HepG2 (cell line): ENCODE data around the gene ADAMTSL3. TPM values are rescaled to one million over a fixed set of nuclear protein-coding genes. Genes with fewer than 3 reads are reported as not detected.

Source experiments
- ATAC-seq: fragments of 200-7000 bp; cut with Tn5 transposase; 3 replicates; pipeline ENCODE4 v1.9.1; 2020; ENCODE audit warnings: mild to moderate bottlenecking, moderate library complexity
- BruUV-seq: library from RNA; stranded (reverse); fragments of 400-500 nt; replicated peaks from 2 replicates; lab custom pipeline; 2021; lab: Mats Ljungman, UMichigan
- CTCF ChIA-PET: fragments of 300-600 bp; formaldehyde crosslinking; extraction: SDS; loops from one replicate; lab custom pipeline; 2021; ENCODE audit warnings: low total read pairs, inconsistent platforms, low intra/inter-chr PET ratio; lab: Yijun Ruan, JAX
- POLR2A ChIA-PET: fragments of 350-600 bp; sonication (Branson Sonifier 250); formaldehyde crosslinking; loops from one replicate; lab custom pipeline; 2020; ENCODE audit warnings: antibody characterized with exemption, inconsistent platforms; lab: Yijun Ruan, JAX
- DNase-seq: peaks from one replicate; pipeline ENCODE4 v3.0.0-alpha.2; 2015; ENCODE audit warnings: low spot score
- FAIRE-seq: peaks from 3 replicates; lab custom pipeline; 2011; peaks lifted over from hg19 to GRCh38; lab: Jason Lieb, UNC
- H2AFZ ChIP-seq: one replicate; pipeline ENCODE4 v1.6.1; 2011; ENCODE audit warnings: low read length, inconsistent platforms
- H3K27ac ChIP-seq: fragments of 300-600 bp; 3 replicates; pipeline ENCODE4 v1.8.0; 2011; ENCODE audit warnings: mixed run types, mild to moderate bottlenecking, mixed read lengths, low read length, inconsistent platforms; ENCODE audit not compliant: insufficient read depth; ENCODE audit errors: extremely low read length
- H3K27me3 ChIP-seq, 2 experiments: fragments of 200-600 bp in 1 of 2; 2 replicates in 1 of 2; 3 replicates in 1 of 2; pipeline versions ENCODE4 v1.6.0 to v1.8.0; 2011; ENCODE audit warnings: low read length in 2 of 2, mild to moderate bottlenecking in 2 of 2, moderate library complexity in 2 of 2, inconsistent platforms in 1 of 2; ENCODE audit not compliant: insufficient read depth in 2 of 2, control insufficient read depth in 1 of 2
- H3K36me3 ChIP-seq, 2 experiments: fragments of 200-600 bp in 1 of 2; replicated peaks in 1 of 2; 2 replicates in 1 of 2; 3 replicates in 1 of 2; pipeline versions ENCODE4 v1.5.1 to v1.8.0; 2011; ENCODE audit warnings: low read length in 2 of 2, inconsistent platforms in 1 of 2; ENCODE audit not compliant: insufficient read depth in 2 of 2, control insufficient read depth in 1 of 2
- H3K4me1 ChIP-seq: 2 replicates; pipeline ENCODE4 v1.5.1; 2012; ENCODE audit warnings: low read length, inconsistent platforms; ENCODE audit not compliant: insufficient read depth
- H3K4me2 ChIP-seq: 2 replicates; pipeline ENCODE4 v1.6.0; 2011; ENCODE audit warnings: low read depth, low read length, inconsistent platforms
- H3K4me3 ChIP-seq, 3 experiments: fragments of 200-600 bp in 1 of 3; sonication (generic), shearing (Covaris generic) in 1 of 3; replicated peaks in 1 of 3; 2 replicates each; pipeline ENCODE4 v1.5.1; 2011 to 2016; ENCODE audit warnings: low read length in 3 of 3, inconsistent platforms in 2 of 3, low read depth in 2 of 3, mild to moderate bottlenecking in 2 of 3, control low read depth in 1 of 3, mixed read lengths in 1 of 3; ENCODE audit not compliant: insufficient read depth in 1 of 3
- H3K79me2 ChIP-seq: one replicate; pipeline ENCODE4 v1.6.1; 2011; ENCODE audit warnings: low read length, inconsistent platforms; ENCODE audit not compliant: insufficient read depth
- H3K9ac ChIP-seq: 2 replicates; pipeline ENCODE4 v1.6.0; 2011; ENCODE audit warnings: mild to moderate bottlenecking, low read depth, low read length, inconsistent platforms; ENCODE audit not compliant: insufficient read depth
- H3K9me3 ChIP-seq: 2 replicates; pipeline ENCODE4 v1.5.1; 2012; ENCODE audit warnings: mild to moderate bottlenecking, low read length
- H4K20me1 ChIP-seq: 2 replicates; pipeline ENCODE4 v1.6.0; 2011; ENCODE audit warnings: inconsistent platforms, mild to moderate bottlenecking, low read length, moderate library complexity; ENCODE audit not compliant: insufficient read depth
- SIX1 ChIP-seq: sonication (generic); formaldehyde crosslinking; IDR thresholded peaks from 2 replicates; pipeline ENCODE4 v1.4.0; 2020; ENCODE audit warnings: missing genetic modification reagents, borderline replicate concordance
- ZNF121 ChIP-seq: sonication (generic); formaldehyde crosslinking; IDR thresholded peaks from 2 replicates; pipeline ENCODE4 v1.5.0; 2020; ENCODE audit warnings: mild to moderate bottlenecking, missing genetic modification reagents
- ZNF207 ChIP-seq: fragments of 450-650 bp; IDR thresholded peaks from 2 replicates; pipeline ENCODE4 v1.6.1; 2016; ENCODE audit warnings: antibody characterized with exemption, borderline replicate concordance
- ZNF260 ChIP-seq: sonication (generic); formaldehyde crosslinking; IDR thresholded peaks from 2 replicates; pipeline ENCODE4 v1.4.0; 2020; ENCODE audit warnings: missing genetic modification reagents, low read depth, mild to moderate bottlenecking, borderline replicate concordance
- ZNF652 ChIP-seq: IDR thresholded peaks from 2 replicates; pipeline ENCODE4 v1.6.1; 2016; ENCODE audit warnings: low read depth, borderline replicate concordance
- ZNF670 ChIP-seq: sonication (generic); formaldehyde crosslinking; IDR thresholded peaks from 2 replicates; pipeline ENCODE4 v1.8.0; 2022; ENCODE audit warnings: mild to moderate bottlenecking, missing genetic modification reagents, borderline replicate concordance
- WGBS: methylation state at CpG from one replicate; pipeline ENCODE4 v1.1.6; 2017; ENCODE audit warnings: low lambda C conversion rate; 5-methylcytosine and 5-hydroxymethylcytosine counted together
- in situ Hi-C: cut with HindIII; loops from 2 replicates; pipeline ENCODE4 v1.10.0; 2017; ENCODE audit warnings: low pct_unique_long_range_greater_than_20kb; ENCODE audit not compliant: extremely low pct_ligation_motif_present
- intact Hi-C: fragments of 100-400 bp; cut with micrococcal nuclease; formaldehyde crosslinking; loops from one replicate; pipeline ENCODE4 v1.10.0; 2022; ENCODE audit not compliant: unreplicated experiment
- polyA plus RNA-seq, 8 experiments: library from polyadenylated mRNA; depleted of rRNA in 3 of 8; stranded (reverse) in 7 of 8; unstranded in 1 of 8; fragments of >200 nt; fragmentation: Illumina TruSeq in 4 of 8; extraction: Trizol in 4 of 8; gene quantifications; 2 replicates each; pipeline versions ENCODE4 v1.2.1 to v1.2.3, GENCODE V29; 2011 to 2016; ENCODE audit warnings: low read depth in 4 of 8, missing spikeins in 1 of 8, mixed read lengths in 1 of 8; ENCODE audit not compliant: insufficient read depth in 1 of 8
- total RNA-seq, 5 experiments: library from RNA; depleted of rRNA; stranded (reverse); fragments of >200 nt; fragmentation: Illumina TruSeq; extraction: Trizol; gene quantifications; 2 replicates each; pipeline ENCODE4 v1.2.3, GENCODE V29; 2016; ENCODE audit warnings: low read depth in 1 of 5
- TF ChIP-seq, protein P1 (sequence below), 2 experiments: sonication (generic) in 1 of 2; formaldehyde crosslinking in 1 of 2; IDR thresholded peaks; 2 replicates each; pipeline versions ENCODE4 v1.6.1 to v1.9.0; 2014 to 2022; ENCODE audit warnings: antibody characterized with exemption in 1 of 2, borderline replicate concordance in 1 of 2, inconsistent platforms in 1 of 2, low read depth in 1 of 2, missing genetic modification reagents in 1 of 2
- TF ChIP-seq, protein P2 (sequence below): sonication (generic); formaldehyde crosslinking; IDR thresholded peaks from 2 replicates; pipeline ENCODE4 v1.5.1; 2020; ENCODE audit warnings: mild to moderate bottlenecking, moderate library complexity, missing genetic modification reagents
- TF ChIP-seq, protein P3 (sequence below): sonication (generic); formaldehyde crosslinking; IDR thresholded peaks from 2 replicates; pipeline ENCODE4 v1.8.0; 2022; ENCODE audit warnings: mild to moderate bottlenecking, missing genetic modification reagents, moderate library complexity
- TF ChIP-seq, protein P4 (sequence below), 2 experiments: sonication (generic) in 1 of 2; formaldehyde crosslinking in 1 of 2; IDR thresholded peaks; 2 replicates each; pipeline versions ENCODE4 v1.5.1 to v1.6.1; 2011 to 2020; ENCODE audit warnings: borderline replicate concordance in 1 of 2, low read depth in 1 of 2, low read length in 1 of 2, mild to moderate bottlenecking in 1 of 2, missing genetic modification reagents in 1 of 2, moderate library complexity in 1 of 2

ADAMTSL3 gene
- total and polyA plus RNA-seq, 2 of the 13 experiments (the other 11 are each of a cell fraction or from before 2014, with no cell fraction given): 0.04 to 0.09 TPM

DNA sequence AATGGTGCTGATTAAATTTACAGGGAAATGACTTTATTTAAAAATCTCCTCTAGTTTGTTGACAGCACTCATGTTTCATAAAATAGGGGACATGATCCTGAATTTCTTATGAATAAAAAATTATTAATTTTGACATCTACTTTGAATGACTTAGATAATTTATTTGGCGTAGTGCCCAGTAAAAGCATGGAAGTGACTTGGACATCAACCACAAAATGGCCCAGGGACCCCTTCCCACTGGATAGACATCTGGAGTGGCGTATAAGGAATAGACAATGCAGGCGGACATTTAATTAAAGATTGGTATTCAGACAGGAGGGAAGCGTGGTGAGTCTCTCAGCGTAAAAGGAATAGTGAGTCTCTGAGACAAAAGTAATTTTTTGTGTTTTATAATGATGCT is 79.8 kb downstream of the ADAMTSL3 start:
- H3K4me3 ChIP-seq: no peak overlapping the region
- no peaks in the 10 kb centered on the region for H3K4me1 ChIP-seq
- H3K9ac ChIP-seq: no peak overlapping the region
- H3K36me3 ChIP-seq: no peaks in the 10 kb centered on the region
- CTCF ChIA-PET: interaction anchor here (0.8 to 2.3 kb wide), 2 partner anchors 291 to 301 kb away, joined by 4 to 8 read pairs; no protein-coding TSS in a partner anchor
- no peaks in the 10 kb centered on the region for H4K20me1 ChIP-seq
- no peak overlapping the region for H3K4me2 ChIP-seq
- ATAC-seq (no peak), FAIRE-seq (no peak), DNase-seq (no peak)
- H2AFZ ChIP-seq: no peak overlapping the region
- POLR2A ChIA-PET: no interaction called here
- H3K9me3 ChIP-seq: no peaks in the 10 kb centered on the region
- BruUV-seq: no TSS peak
- in situ Hi-C loops (no loop called here), intact Hi-C loops (loop anchor here (5.0 kb wide), 1 partner anchor 239 kb away; no protein-coding TSS in a partner anchor)
- no peak overlapping the region for H3K27ac ChIP-seq
- WGBS: 52% methylated on average over 5 of the region's 5 CpGs
- H3K79me2 ChIP-seq: no peaks in the 10 kb centered on the region
- no peaks in the 10 kb centered on the region for H3K27me3 ChIP-seq
- TF ChIP-seq, protein P1, sequence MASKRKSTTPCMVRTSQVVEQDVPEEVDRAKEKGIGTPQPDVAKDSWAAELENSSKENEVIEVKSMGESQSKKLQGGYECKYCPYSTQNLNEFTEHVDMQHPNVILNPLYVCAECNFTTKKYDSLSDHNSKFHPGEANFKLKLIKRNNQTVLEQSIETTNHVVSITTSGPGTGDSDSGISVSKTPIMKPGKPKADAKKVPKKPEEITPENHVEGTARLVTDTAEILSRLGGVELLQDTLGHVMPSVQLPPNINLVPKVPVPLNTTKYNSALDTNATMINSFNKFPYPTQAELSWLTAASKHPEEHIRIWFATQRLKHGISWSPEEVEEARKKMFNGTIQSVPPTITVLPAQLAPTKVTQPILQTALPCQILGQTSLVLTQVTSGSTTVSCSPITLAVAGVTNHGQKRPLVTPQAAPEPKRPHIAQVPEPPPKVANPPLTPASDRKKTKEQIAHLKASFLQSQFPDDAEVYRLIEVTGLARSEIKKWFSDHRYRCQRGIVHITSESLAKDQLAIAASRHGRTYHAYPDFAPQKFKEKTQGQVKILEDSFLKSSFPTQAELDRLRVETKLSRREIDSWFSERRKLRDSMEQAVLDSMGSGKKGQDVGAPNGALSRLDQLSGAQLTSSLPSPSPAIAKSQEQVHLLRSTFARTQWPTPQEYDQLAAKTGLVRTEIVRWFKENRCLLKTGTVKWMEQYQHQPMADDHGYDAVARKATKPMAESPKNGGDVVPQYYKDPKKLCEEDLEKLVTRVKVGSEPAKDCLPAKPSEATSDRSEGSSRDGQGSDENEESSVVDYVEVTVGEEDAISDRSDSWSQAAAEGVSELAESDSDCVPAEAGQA (IDR thresholded peaks at IDR 0.05; ENCODE audit: low read depth): no peak
- TF ChIP-seq, protein P1 (CRISPR knock-in tag; IDR thresholded peaks at IDR 0.05; ENCODE audit: borderline replicate concordance): no peak
- TF ChIP-seq ZNF670 (CRISPR knock-in tag) (no peak), ZNF207 (no peak), ZNF652 (no peak), SIX1 (CRISPR knock-in tag) (no peak), ZNF260 (no peak), ZNF121 (CRISPR knock-in tag) (no peak)
- TF ChIP-seq, protein P2, sequence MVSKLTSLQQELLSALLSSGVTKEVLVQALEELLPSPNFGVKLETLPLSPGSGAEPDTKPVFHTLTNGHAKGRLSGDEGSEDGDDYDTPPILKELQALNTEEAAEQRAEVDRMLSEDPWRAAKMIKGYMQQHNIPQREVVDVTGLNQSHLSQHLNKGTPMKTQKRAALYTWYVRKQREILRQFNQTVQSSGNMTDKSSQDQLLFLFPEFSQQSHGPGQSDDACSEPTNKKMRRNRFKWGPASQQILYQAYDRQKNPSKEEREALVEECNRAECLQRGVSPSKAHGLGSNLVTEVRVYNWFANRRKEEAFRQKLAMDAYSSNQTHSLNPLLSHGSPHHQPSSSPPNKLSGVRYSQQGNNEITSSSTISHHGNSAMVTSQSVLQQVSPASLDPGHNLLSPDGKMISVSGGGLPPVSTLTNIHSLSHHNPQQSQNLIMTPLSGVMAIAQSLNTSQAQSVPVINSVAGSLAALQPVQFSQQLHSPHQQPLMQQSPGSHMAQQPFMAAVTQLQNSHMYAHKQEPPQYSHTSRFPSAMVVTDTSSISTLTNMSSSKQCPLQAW (CRISPR knock-in tag): no peak
- TF ChIP-seq, protein P3, sequence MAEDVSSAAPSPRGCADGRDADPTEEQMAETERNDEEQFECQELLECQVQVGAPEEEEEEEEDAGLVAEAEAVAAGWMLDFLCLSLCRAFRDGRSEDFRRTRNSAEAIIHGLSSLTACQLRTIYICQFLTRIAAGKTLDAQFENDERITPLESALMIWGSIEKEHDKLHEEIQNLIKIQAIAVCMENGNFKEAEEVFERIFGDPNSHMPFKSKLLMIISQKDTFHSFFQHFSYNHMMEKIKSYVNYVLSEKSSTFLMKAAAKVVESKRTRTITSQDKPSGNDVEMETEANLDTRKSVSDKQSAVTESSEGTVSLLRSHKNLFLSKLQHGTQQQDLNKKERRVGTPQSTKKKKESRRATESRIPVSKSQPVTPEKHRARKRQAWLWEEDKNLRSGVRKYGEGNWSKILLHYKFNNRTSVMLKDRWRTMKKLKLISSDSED (CRISPR knock-in tag): no peak
- TF ChIP-seq, protein P4, sequence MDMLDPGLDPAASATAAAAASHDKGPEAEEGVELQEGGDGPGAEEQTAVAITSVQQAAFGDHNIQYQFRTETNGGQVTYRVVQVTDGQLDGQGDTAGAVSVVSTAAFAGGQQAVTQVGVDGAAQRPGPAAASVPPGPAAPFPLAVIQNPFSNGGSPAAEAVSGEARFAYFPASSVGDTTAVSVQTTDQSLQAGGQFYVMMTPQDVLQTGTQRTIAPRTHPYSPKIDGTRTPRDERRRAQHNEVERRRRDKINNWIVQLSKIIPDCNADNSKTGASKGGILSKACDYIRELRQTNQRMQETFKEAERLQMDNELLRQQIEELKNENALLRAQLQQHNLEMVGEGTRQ (IDR thresholded peaks at IDR 0.05; ENCODE audit: low read depth, low read length): no peak
- TF ChIP-seq, protein P4 (CRISPR knock-in tag; IDR thresholded peaks at IDR 0.05; ENCODE audit: borderline replicate concordance): no peak
